HEK293 (cell line): ENCODE results near the gene CMIP.

ENCODE experiments used
- CTCF ChIA-PET: fragments of 350-600 bp; formaldehyde crosslinking; extraction: SDS; loops from one replicate; lab custom pipeline; 2021; ENCODE audit warnings: antibody characterized with exemption; lab: Yijun Ruan, JAX
- POLR2A ChIA-PET: fragments of 300-600 bp; formaldehyde crosslinking; extraction: SDS; loops from one replicate; lab custom pipeline; 2020; ENCODE audit warnings: antibody characterized with exemption, inconsistent platforms; lab: Yijun Ruan, JAX
- H3K27ac ChIP-seq: fragments of 200-500 bp; sonication (Bioruptor generic); 2 replicates; pipeline ENCODE4 v1.5.1; 2014; ENCODE audit warnings: low read depth, low read length, control low read depth, inconsistent platforms; ENCODE audit errors: extremely low read depth
- H3K36me3 ChIP-seq, 2 experiments: fragments of 200-500 bp in 1 of 2; sonication (Bioruptor generic) in 1 of 2; 1 replicate in 1 of 2; 2 replicates in 1 of 2; pipeline ENCODE4 v1.5.1; 2014 to 2017; ENCODE audit warnings: inconsistent platforms in 2 of 2, low read length in 2 of 2; ENCODE audit not compliant: control insufficient read depth in 2 of 2, insufficient read depth in 1 of 2
- H3K4me1 ChIP-seq: fragments of 200-500 bp; sonication (Bioruptor generic); 2 replicates; pipeline ENCODE4 v1.5.1; 2014; ENCODE audit warnings: mild to moderate bottlenecking, low read length, inconsistent platforms; ENCODE audit not compliant: control insufficient read depth, insufficient read depth
- H3K4me3 ChIP-seq: 2 replicates; pipeline ENCODE4 v1.5.1; 2011; ENCODE audit warnings: low read depth, mild to moderate bottlenecking, control low read depth, low read length, moderate library complexity
- H3K9me3 ChIP-seq: fragments of 200-500 bp; sonication (Bioruptor generic); 2 replicates; pipeline ENCODE4 v1.5.1; 2014; ENCODE audit warnings: low read depth, low read length, inconsistent platforms; ENCODE audit not compliant: control insufficient read depth, insufficient read depth
- GLIS1 ChIP-seq: fragments of 450-650 bp; formaldehyde crosslinking; IDR thresholded peaks from 2 replicates; pipeline ENCODE4 v1.5.1; 2016; ENCODE audit warnings: missing biosample characterization, missing genetic modification characterization
- PRDM1 ChIP-seq: fragments of 450-650 bp; formaldehyde crosslinking; IDR thresholded peaks from 2 replicates; pipeline ENCODE4; 2016; ENCODE audit warnings: missing biosample characterization, missing genetic modification characterization
- SP3 ChIP-seq: fragments of 450-650 bp; formaldehyde crosslinking; IDR thresholded peaks from 2 replicates; pipeline ENCODE4 v1.5.1; 2016; ENCODE audit warnings: missing biosample characterization, missing genetic modification characterization
- ZFP69B ChIP-seq: fragments of 450-650 bp; formaldehyde crosslinking; IDR thresholded peaks from 2 replicates; pipeline ENCODE4 v1.5.1; 2016; ENCODE audit warnings: missing biosample characterization, missing genetic modification characterization
- ZNF341 ChIP-seq: fragments of 450-650 bp; formaldehyde crosslinking; IDR thresholded peaks from 2 replicates; pipeline ENCODE4; 2016; ENCODE audit warnings: low read depth, missing biosample characterization, missing genetic modification characterization
- ZNF366 ChIP-seq: fragments of 450-650 bp; formaldehyde crosslinking; conservative IDR thresholded peaks from 2 replicates; pipeline ENCODE4 v1.5.1; 2016; ENCODE audit warnings: missing biosample characterization, missing genetic modification characterization
- ZNF664 ChIP-seq: fragments of 450-650 bp; formaldehyde crosslinking; IDR thresholded peaks from 2 replicates; pipeline ENCODE4 v1.5.1; 2016; ENCODE audit warnings: missing biosample characterization, missing genetic modification characterization
- TF ChIP-seq, protein P1 (sequence below): fragments of 450-650 bp; formaldehyde crosslinking; IDR thresholded peaks from 2 replicates; pipeline ENCODE4 v1.5.1; 2016; ENCODE audit warnings: missing biosample characterization, missing genetic modification characterization
- TF ChIP-seq, protein P2 (sequence below): fragments of 450-650 bp; formaldehyde crosslinking; IDR thresholded peaks from 2 replicates; pipeline ENCODE4 v1.5.1; 2016; ENCODE audit warnings: missing biosample characterization, missing genetic modification characterization
- TF ChIP-seq, protein P3 (sequence below): fragments of 450-650 bp; formaldehyde crosslinking; IDR thresholded peaks from 2 replicates; pipeline ENCODE4 v1.5.1; 2016; ENCODE audit warnings: missing biosample characterization, missing genetic modification characterization, borderline replicate concordance

CMIP gene

DNA sequence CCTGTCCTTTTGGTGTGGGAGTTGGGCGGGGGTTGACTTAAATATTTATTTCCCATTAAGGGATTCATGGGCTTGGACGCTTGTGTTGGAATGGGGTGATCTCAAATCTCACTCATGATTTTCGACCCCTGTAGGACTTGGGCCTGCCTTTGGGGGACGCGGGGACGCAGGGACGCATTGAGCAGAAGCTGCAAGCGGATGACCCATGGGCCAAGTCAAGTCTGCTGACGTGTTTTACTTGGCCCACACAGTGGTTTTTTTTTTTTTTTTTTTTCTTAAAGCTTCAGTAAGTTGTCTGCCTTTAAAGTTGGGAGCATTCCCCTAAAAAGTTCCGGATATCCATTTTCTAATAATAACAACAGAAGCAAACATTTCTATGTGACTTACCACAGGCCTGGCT lies 28.9 kb downstream of the CMIP start (continued):
- TF ChIP-seq, protein P1, sequence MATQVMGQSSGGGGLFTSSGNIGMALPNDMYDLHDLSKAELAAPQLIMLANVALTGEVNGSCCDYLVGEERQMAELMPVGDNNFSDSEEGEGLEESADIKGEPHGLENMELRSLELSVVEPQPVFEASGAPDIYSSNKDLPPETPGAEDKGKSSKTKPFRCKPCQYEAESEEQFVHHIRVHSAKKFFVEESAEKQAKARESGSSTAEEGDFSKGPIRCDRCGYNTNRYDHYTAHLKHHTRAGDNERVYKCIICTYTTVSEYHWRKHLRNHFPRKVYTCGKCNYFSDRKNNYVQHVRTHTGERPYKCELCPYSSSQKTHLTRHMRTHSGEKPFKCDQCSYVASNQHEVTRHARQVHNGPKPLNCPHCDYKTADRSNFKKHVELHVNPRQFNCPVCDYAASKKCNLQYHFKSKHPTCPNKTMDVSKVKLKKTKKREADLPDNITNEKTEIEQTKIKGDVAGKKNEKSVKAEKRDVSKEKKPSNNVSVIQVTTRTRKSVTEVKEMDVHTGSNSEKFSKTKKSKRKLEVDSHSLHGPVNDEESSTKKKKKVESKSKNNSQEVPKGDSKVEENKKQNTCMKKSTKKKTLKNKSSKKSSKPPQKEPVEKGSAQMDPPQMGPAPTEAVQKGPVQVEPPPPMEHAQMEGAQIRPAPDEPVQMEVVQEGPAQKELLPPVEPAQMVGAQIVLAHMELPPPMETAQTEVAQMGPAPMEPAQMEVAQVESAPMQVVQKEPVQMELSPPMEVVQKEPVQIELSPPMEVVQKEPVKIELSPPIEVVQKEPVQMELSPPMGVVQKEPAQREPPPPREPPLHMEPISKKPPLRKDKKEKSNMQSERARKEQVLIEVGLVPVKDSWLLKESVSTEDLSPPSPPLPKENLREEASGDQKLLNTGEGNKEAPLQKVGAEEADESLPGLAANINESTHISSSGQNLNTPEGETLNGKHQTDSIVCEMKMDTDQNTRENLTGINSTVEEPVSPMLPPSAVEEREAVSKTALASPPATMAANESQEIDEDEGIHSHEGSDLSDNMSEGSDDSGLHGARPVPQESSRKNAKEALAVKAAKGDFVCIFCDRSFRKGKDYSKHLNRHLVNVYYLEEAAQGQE (tag by site-specific recombination), result no peak

DNA sequence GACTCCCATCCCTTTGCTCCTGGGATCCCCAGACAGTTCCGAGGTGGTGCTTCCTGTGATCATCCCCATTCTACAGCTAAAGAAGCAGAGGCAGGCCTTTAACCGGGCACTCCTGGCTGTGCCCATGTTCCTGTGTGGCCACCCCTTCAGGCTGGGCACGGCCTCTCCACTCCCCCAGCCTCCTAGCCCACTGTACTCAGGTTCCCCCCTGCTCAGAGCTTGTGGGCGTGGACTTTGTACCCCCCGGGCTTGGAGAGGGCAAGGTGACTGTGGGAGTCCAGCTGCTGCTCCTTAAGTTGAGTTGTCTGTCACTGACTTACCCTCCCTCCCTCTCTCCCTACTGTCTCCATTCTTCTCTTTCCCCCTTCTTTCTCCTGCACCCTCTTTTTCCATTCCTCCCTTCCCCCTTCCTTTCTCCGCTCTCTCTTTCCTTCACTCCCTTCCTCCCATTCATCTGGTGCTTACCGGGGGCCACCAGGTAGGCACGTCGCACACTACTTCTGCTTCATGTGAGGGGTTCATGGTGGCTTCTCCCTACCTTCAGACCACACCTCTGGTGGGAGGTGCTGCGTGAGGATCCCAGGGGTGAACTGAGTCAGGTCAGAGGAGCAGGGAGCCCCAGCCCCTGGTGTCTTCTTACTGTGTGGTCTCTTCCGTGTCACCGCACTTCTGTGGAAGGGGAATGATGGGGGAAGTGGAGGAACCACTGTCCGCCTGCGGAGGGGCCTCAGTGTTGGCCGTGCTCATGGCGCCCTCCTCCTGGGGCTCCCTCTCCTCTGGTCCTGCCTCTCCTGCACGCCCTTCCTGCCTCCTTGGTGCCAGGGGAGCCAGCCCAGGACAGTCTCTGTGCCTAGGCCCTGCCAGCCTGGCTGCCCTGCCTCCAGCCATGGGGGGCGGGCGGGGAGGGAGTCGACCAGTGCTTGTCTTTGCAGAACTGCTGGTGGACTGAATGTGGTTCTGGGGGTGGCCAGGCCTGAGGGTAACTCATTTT lies 29.7 kb downstream of the CMIP start:
- Histone ChIP-seq H3K36me3 (peaks cover 0 to 15% of the 10 kb centered on the region in 2 experiments; a peak in 1 of 3 replicates), H3K27ac (no peak overlapping the region), H3K4me3 (no peak overlapping the region), H3K4me1 (no peaks in the 10 kb centered on the region), H3K9me3 (no peaks in the 10 kb centered on the region)
- ChIA-PET POLR2A (no interaction called here), CTCF (interaction anchor here (1.1 kb wide), 1 partner anchor 11 kb away, joined by 4 read pairs; no protein-coding TSS in a partner anchor)
- TF ChIP-seq GLIS1 (tag by site-specific recombination), result peak; percentile 32
- TF ChIP-seq, protein P2, sequence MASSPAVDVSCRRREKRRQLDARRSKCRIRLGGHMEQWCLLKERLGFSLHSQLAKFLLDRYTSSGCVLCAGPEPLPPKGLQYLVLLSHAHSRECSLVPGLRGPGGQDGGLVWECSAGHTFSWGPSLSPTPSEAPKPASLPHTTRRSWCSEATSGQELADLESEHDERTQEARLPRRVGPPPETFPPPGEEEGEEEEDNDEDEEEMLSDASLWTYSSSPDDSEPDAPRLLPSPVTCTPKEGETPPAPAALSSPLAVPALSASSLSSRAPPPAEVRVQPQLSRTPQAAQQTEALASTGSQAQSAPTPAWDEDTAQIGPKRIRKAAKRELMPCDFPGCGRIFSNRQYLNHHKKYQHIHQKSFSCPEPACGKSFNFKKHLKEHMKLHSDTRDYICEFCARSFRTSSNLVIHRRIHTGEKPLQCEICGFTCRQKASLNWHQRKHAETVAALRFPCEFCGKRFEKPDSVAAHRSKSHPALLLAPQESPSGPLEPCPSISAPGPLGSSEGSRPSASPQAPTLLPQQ (tag by site-specific recombination), result no peak
- peak; percentile 88 for TF ChIP-seq PRDM1 (tag by site-specific recombination)
- TF ChIP-seq ZNF366 (tag by site-specific recombination), result 0 out of 2 replicates have a peak, but pooled peaks have one; percentile 39

DNA sequence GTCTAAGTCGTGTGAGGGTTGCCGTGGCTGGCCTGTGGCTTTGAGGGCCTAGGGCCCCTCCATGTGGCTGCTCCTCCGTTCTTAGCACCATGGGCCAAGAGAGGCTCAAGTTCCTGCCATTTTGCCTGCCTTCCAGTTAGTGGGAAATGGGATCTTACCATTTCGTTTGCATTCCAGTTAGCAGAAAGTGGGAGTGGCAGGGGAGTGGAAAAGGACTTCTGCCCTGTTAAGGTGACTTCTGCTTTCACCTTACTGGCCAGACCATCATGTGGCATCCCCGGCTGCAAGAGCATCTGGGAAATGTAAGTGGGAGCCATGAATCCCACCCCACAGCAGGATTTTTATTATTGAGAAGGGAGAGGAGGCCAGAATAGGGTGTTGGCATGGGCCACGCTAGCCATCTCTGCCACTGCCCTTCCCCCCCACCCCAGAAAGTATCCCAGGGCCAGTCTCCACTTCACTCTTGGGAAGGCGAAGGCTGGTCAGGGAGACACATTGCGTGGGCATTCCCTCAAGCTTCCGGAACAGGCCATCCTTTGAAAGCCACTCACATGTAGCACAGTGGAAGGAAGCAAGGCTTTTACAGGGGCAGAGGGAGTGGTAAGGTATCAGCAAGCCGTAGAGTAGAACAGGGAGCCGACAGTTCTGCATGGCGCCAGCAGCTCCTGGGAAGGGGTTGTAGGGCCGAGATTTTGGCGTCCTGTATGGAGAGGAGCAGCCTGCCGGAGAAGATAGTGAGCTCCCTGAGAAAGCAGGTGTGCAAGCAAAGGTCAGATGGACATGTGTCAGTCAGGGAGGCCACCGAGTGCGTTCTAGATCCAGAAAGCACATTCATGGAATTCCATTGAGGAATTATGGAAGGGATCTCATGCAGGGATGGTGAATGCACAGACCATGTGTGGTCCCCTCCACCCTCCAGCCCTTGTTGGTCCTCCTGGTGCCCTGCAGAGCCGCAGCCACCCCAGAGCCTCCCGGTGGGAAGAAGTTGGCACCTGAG lies 33.4 kb downstream of the CMIP start:
- ChIA-PET POLR2A (no interaction called here), CTCF (no interaction called here)
- H3K36me3 ChIP-seq, result no peaks in the 10 kb centered on the region
- no peaks in the 10 kb centered on the region for H3K9me3 ChIP-seq
- no peak overlapping the region for H3K27ac ChIP-seq
- TF ChIP-seq ZNF664 (tag by site-specific recombination), result no peak
- TF ChIP-seq SP3 (tag by site-specific recombination), result no peak
- peak; percentile 38; the same call in 1 of the 2 replicates for TF ChIP-seq ZNF341 (tag by site-specific recombination)
- TF ChIP-seq, protein P3, sequence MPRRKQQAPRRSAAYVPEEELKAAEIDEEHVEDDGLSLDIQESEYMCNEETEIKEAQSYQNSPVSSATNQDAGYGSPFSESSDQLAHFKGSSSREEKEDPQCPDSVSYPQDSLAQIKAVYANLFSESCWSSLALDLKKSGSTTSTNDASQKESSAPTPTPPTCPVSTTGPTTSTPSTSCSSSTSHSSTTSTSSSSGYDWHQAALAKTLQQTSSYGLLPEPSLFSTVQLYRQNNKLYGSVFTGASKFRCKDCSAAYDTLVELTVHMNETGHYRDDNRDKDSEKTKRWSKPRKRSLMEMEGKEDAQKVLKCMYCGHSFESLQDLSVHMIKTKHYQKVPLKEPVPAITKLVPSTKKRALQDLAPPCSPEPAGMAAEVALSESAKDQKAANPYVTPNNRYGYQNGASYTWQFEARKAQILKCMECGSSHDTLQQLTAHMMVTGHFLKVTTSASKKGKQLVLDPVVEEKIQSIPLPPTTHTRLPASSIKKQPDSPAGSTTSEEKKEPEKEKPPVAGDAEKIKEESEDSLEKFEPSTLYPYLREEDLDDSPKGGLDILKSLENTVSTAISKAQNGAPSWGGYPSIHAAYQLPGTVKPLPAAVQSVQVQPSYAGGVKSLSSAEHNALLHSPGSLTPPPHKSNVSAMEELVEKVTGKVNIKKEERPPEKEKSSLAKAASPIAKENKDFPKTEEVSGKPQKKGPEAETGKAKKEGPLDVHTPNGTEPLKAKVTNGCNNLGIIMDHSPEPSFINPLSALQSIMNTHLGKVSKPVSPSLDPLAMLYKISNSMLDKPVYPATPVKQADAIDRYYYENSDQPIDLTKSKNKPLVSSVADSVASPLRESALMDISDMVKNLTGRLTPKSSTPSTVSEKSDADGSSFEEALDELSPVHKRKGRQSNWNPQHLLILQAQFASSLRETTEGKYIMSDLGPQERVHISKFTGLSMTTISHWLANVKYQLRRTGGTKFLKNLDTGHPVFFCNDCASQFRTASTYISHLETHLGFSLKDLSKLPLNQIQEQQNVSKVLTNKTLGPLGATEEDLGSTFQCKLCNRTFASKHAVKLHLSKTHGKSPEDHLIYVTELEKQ (tag by site-specific recombination), result no peak
- TF ChIP-seq ZFP69B (tag by site-specific recombination), result no peak
- H3K4me1 ChIP-seq, result no peaks in the 10 kb centered on the region
- H3K4me3 ChIP-seq, result no peak overlapping the region
